K562 (cell line): ENCODE measurements around the gene MCEE. TPM values are rescaled to one million over a fixed set of nuclear protein-coding genes. Genes with fewer than 3 reads are reported as not detected.

Experiments
- STAG1 ChIP-seq: sonication (generic); formaldehyde crosslinking; IDR thresholded peaks from 2 replicates; pipeline ENCODE4 v1.5.0; 2020; ENCODE audit warnings: missing genetic modification reagents, borderline replicate concordance
- polyA plus RNA-seq, 8 experiments: library from polyadenylated mRNA; depleted of rRNA in 4 of 8; stranded (reverse) in 5 of 8; unstranded in 3 of 8; fragments of >200 nt; fragmentation: Nextera tagmentation in 2 of 8; fragmentation: Illumina TruSeq in 1 of 8; extraction: Ambion mirVana in 2 of 8; extraction: Trizol in 1 of 8; gene quantifications; 2 replicates each; pipeline versions ENCODE4 v1.2.1 to v1.2.3, GENCODE V29; 2011 to 2014; ENCODE audit warnings: inconsistent platforms in 1 of 8, missing spikeins in 1 of 8
- total RNA-seq, 7 experiments: library from RNA; depleted of rRNA in 6 of 7; stranded (reverse); fragments of >200 nt in 6 of 7; fragmentation: Illumina TruSeq in 2 of 7; extraction: Trizol in 2 of 7; gene quantifications; 2 replicates each; pipeline versions ENCODE4 v1.2.1 to v1.2.3, GENCODE V29; 2011 to 2021; ENCODE audit warnings: low replicate concordance in 1 of 7
- TF ChIP-seq, protein P1 (sequence below), 2 experiments: fragments of 450-650 bp; formaldehyde crosslinking in 1 of 2; IDR thresholded peaks; 2 replicates each; pipeline versions ENCODE4 v1.4.0 to v1.6.1; 2014 to 2020; ENCODE audit warnings: mild to moderate bottlenecking in 2 of 2, borderline replicate concordance in 1 of 2, low read depth in 1 of 2

MCEE gene
- total and polyA plus RNA-seq, 9 of the 15 experiments (the other 6 are each of a cell fraction or from before 2014, with no cell fraction given), result 15.6 to 49.1 (median 24.5) TPM

DNA sequence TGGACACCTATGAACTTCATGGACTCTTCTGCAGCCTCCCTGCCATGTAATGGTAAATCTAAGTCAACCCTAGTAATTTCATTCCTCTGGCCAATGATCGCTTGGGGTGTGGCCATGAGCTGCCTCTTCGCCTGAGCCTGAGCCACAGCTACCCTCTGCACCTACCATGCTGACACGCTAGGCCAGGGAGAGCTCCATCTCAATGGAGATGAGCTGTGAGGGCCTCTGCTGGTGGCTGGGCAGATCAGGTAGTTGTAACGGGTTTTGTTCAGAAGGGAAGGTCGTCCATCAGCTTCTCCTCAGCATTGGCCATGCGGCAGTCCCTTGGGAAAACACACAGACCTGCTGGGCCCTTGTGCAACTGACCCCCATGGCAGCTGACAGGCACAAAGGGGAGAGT, 24.8 kb upstream of the MCEE start (continued):
- TF ChIP-seq, protein P1, sequence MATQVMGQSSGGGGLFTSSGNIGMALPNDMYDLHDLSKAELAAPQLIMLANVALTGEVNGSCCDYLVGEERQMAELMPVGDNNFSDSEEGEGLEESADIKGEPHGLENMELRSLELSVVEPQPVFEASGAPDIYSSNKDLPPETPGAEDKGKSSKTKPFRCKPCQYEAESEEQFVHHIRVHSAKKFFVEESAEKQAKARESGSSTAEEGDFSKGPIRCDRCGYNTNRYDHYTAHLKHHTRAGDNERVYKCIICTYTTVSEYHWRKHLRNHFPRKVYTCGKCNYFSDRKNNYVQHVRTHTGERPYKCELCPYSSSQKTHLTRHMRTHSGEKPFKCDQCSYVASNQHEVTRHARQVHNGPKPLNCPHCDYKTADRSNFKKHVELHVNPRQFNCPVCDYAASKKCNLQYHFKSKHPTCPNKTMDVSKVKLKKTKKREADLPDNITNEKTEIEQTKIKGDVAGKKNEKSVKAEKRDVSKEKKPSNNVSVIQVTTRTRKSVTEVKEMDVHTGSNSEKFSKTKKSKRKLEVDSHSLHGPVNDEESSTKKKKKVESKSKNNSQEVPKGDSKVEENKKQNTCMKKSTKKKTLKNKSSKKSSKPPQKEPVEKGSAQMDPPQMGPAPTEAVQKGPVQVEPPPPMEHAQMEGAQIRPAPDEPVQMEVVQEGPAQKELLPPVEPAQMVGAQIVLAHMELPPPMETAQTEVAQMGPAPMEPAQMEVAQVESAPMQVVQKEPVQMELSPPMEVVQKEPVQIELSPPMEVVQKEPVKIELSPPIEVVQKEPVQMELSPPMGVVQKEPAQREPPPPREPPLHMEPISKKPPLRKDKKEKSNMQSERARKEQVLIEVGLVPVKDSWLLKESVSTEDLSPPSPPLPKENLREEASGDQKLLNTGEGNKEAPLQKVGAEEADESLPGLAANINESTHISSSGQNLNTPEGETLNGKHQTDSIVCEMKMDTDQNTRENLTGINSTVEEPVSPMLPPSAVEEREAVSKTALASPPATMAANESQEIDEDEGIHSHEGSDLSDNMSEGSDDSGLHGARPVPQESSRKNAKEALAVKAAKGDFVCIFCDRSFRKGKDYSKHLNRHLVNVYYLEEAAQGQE (IDR thresholded peaks at IDR 0.05; ENCODE audit: borderline replicate concordance), result peak; percentile 54; the same call in 1 of the 2 replicates
- TF ChIP-seq, protein P1 (CRISPR knock-in tag; IDR thresholded peaks at IDR 0.05; ENCODE audit: low read depth), result no peak
- peak; percentile 33; the same call in 1 of the 2 replicates for TF ChIP-seq STAG1 (CRISPR knock-in tag)
